NCI-H748 treated with DMSO at 0.1 percent for 48 hours (cell line): ENCODE results near the gene GTSE1.

ENCODE experiments used
- DNase-seq: peaks from one replicate; lab custom pipeline; 2025; lab: John Stamatoyannopoulos, UW

GTSE1 gene

DNA sequence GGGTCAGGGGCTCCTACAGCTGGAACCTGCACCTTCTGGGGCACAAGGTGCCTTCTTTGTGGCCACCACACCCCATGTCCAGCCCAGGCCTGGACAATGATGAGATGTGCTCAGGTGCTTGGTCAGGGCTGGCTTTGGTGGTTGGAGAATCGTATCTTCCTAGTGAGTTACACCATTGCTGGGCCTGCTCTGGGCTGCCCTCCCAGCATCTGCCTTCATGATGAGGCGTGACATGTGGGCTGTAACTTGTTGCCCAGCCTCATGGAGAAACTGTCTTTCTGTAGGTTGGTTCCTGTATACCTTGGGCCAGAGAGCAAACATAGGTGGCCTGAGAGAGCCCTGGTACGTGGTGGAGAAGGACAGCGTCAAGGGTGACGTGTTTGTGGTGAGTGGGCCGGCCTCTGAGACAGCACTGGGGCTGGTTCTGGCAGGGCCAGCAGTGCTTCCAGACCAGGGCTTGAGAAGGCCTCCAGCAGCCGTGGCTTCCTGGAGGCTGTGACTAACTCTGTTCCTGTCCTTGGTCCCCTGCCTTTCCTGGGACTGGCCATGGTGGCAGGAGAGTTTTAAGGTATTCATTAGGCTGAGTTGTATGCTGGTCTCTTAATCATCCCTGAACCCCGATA is 56.9 kb downstream of the GTSE1 start:
- DNase-seq = no peak

- no peak for DNase-seq
Observed at GRCh38 chr22:46354176-46354992, 57.7 kb downstream of the GTSE1 start.

DNA sequence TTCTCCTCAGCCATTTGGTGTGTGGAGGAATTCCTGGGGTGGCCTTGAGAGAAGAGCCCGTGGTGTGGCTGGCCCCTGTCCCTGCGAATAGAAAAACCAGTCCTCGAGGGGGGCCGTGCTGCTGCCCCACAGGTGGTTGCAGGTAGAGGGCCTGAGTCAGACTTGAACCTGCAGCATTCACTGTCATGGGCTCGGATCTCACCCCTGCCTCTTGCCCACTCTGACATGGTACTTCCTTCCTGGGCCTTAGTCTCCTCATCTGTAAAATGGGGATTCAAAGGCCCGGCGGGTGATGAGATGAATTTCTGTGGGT is 58.3 kb downstream of the GTSE1 start:
- no peak for DNase-seq

DNA sequence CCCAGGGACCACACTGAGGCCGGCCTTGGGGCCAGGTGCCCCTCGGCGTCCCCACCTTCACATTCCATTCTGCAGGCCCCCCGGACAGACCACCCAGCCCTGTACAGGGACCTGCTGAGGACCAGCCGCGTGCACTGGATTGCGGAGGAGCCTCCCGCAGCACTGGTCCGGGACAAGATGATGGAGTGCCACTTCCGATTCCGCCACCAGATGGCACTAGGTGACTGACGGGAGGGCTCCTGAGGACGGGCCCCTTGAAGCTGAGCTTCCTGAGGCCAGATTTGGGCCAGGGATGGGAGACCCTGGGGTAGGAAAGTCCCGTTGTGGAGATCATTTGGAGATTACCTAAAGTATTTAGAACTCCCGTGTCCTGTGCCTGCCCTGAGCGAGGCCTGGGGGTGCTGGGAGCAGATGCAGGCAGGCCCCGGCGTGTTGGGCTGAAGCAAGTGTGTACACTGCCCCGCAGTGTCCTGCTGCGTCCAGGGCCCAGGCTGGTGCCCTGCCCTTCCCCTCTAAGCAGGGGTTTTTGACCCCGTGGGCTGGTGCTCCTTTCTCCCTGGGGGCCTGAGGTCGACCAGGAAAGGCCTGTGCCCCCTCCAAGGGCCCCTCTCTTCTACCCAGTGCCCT is 58.8 kb downstream of the GTSE1 start:
- DNase-seq = no peak

GRCh38 chr22:46355996-46356471 is 59.4 kb downstream of the GTSE1 start:
- no peak for DNase-seq

DNA sequence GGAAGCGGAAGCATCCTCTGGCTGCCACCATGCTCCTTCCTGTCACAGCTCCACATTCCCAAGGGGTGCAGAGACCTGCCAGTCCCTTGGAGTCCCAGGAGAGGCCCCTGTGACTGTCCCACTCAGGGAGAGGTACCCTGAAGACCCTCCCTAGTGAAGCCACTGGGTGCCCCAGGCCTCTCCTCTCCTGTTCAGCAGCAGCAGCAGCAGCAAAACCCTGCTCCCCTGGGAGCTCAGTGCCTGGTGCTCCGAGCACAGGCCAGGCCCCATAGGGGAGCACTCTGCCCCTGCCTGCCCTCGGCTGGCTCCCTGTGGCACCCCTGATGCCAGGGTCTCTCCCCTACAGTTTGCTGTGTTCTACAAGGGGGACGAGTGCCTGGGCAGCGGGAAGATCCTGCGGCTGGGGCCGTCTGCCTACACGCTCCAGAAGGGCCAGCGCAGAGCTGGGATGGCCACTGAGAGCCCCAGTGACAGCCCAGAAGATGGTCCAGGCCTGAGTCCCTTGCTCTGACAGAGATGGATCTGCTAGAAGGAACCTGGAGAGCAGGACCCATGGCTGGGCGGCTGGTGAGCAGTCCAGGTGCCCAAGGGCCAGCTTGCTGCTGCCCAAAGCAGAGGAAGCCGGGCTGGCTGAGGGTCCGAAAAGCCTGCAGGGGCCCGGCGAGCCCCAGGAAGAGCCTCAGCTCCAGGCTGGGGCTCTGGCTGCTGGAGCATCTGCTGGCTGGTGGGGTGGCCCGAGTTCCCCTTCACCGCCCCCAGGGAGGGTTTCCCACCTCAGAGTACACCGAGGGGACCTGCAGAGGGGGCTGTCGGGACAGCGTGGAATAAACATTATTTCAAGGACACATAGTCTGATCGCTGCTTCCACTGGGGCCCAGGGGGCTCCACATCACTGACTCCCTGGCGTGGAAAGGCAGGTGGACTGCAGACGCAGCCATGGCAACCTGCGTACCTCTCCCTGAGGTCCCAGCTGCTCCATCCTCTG is 60.1 kb downstream of the GTSE1 start:
- no peak for DNase-seq

GRCh38 chr22:46357711-46358520 is 61.2 kb downstream of the GTSE1 start:
- DNase-seq = no peak

DNA sequence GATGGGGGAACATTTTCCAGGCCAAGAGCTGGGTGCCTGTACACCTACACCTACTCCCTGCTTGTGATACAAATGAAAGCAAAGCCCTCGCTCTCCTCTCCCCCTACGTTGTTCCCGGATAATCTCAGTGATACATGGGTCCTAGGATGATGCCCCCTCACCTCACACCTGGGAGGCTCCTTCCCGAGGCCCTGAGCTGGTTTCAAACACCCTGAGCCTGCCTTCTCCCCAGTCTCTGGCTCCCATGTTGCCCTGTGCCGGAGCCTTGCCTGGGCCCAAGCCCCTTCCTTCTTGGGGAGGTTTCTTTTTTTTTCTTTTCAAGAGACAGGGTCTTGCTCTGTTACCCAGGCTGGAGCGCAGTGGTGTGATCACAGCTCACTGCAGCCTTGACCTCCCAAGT is 62.1 kb downstream of the GTSE1 start:
- no peak for DNase-seq

GRCh38 chr22:46359362-46359761 is 62.7 kb downstream of the GTSE1 start:
- no peak for DNase-seq

DNA sequence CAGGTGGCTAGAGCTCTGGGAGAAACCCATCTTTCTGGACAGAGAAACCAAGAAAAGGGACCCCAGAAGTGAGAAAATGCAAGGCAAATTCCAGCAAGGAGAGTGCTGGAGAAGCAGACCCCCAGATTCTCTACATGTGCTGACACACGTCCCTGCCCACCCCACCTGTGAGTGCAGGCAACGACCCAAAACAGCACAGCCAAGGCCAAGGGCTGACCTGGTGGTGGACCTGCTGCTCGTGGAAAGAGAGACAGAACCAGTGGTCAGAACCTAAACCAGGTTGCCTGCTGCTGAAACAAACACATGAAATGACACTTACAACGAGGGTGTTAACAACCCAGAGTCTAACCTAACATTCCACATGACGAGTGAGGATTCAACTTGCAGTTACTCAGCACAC is 63.4 kb downstream of the GTSE1 start:
- no peak for DNase-seq

DNA sequence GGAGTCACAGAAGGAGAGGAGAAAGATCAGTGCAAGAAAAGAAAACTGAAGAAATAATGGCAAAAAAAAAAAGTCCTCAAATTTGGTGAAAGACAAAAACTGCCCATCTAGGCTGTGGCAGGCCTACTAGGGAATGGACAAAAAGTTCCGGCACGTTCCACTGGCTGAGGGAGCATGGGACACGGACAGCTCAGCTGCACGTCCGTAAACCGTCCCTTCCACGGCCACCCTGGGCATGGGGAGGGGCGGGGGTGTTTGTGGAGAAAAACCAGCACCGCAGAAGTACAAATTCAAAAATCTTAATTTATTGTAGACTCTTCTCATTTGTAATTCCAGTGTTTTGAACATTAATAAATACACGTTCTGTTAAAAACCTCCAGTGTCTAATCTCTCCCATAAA is 64.2 kb downstream of the GTSE1 start:
- DNase-seq = no peak

- no peak for DNase-seq
Observed at GRCh38 chr22:46361826-46362202, 65.1 kb downstream of the GTSE1 start.

DNA sequence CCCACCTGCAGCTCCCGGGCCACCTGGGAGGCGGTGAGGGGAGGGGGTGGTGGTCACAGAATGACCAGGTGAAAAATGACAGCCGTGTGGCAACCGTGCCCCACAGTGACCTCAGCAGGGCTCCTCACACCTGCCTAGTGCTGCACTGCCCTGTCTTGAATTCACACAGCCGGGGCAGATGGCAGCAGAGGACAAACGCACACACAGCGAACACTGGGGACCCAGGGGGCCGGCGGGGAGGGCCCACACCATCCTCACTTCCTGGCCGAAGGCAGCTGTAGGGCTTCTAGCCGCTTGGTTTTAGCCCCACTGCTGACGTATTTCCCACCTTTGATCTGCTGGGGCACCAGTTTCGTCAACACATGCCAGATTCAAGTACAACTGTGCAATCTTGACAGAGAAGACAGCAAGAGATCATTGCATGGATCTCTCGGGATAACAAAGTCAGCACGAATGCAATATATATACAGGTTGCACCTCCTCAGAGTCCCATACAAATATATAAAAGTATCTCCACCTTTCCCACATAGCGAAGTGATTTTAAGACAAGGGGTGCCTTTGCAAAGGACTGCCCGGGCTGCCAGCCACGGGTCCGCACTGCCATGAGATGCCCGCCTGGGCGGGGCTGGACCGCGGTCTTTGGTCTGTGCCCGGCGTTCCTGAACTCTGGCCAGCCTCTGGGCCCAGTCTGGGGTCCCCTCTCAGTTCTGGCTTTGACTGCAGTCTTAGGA is 65.7 kb downstream of the GTSE1 start:
- DNase-seq = no peak

GRCh38 chr22:46362934-46363515 is 66.4 kb downstream of the GTSE1 start:
- DNase-seq = no peak

DNA sequence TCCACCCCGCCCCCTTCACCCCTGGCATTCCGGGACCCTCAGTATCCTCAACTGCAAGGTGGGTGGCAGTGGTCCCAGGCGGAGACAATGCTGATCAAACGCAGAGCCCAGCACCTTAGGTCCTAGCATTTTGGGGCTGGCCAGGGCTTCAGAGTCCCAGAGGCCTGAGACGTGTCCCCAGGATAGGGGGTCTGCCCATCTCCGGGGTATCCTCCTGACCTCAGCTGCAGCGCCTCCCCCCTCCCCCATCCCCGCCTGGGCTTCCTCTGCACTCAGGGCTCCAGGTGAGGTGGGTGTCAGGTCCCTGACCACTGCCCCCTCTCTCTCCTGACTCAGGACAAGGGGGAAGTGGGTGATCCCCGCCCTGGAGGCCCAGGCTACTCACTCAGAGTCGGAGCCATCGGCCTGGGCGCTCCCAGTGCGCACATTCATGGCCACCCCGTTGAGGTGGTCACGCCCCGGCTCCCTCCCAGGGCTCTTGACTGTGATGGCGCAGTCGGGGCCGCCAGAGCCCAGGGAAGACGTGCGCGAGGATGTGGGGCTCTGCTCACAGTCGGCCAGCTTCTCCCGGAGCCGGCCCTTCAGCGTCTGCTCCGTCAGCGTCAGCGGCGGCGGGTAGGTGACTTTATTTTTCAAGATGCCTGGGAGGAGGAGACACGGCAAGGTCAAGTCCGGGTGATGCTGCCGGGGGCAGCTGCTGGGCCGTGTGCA is 67.1 kb downstream of the GTSE1 start:
- DNase-seq = no peak

GRCh38 chr22:46364341-46365165 is 67.9 kb downstream of the GTSE1 start:
- no peak for DNase-seq

GRCh38 chr22:46365166-46365624 is 68.5 kb downstream of the GTSE1 start:
- DNase-seq = no peak

GRCh38 chr22:46366327-46366731 is 69.7 kb downstream of the GTSE1 start:
- no peak for DNase-seq
